ENCODE measurements around the gene XPO6. TPM values are rescaled to one million over a fixed set of nuclear protein-coding genes. Genes with fewer than 3 reads are reported as not detected.

XPO6 gene
- total RNA-seq, 1 donor: 211 TPM

- Histone ChIP-seq H3K9me3 (ENCODE audit: low read depth, low read length) (no peaks in the 10 kb centered on the region), H3K27me3 (ENCODE audit: insufficient read depth, low read length) (no peaks in the 10 kb centered on the region), H3K4me3 (ENCODE audit: low read length) (no peak overlapping the region), H3K4me1 (ENCODE audit: insufficient read depth, low read length) (peaks cover 70% of the 10 kb centered on the region)
Observed at GRCh38 chr16:28182183-28182582, 29.6 kb downstream of the XPO6 start.

GRCh38 chr16:28181515-28181914, 30.2 kb downstream of the XPO6 start:
- no peaks in the 10 kb centered on the region for H3K27me3 ChIP-seq (ENCODE audit: insufficient read depth, low read length)
- H3K4me1 ChIP-seq (ENCODE audit: insufficient read depth, low read length): peaks cover 64% of the 10 kb centered on the region
- no peak overlapping the region for H3K4me3 ChIP-seq (ENCODE audit: low read length)
- H3K9me3 ChIP-seq (ENCODE audit: low read depth, low read length): no peaks in the 10 kb centered on the region

- H3K27me3 ChIP-seq (ENCODE audit: insufficient read depth, low read length): no peaks in the 10 kb centered on the region
- peak overlapping the region; percentile 10 for H3K4me3 ChIP-seq (ENCODE audit: low read length)
- peaks cover 57% of the 10 kb centered on the region for H3K4me1 ChIP-seq (ENCODE audit: insufficient read depth, low read length)
Observed at GRCh38 chr16:28180655-28181460, 30.9 kb downstream of the XPO6 start.

GRCh38 chr16:28179354-28179753, 32.4 kb downstream of the XPO6 start:
- Histone ChIP-seq H3K27me3 (ENCODE audit: insufficient read depth, low read length) (no peaks in the 10 kb centered on the region), H3K4me1 (ENCODE audit: insufficient read depth, low read length) (peaks cover 59% of the 10 kb centered on the region), H3K4me3 (ENCODE audit: low read length) (no peak overlapping the region), H3K9me3 (ENCODE audit: low read depth, low read length) (no peaks in the 10 kb centered on the region)

More at GRCh38 chr16:28180655-28181460, 30.9 kb downstream of the XPO6 start:
- no peaks in the 10 kb centered on the region for H3K9me3 ChIP-seq (ENCODE audit: low read depth, low read length)

- H3K4me3 ChIP-seq (ENCODE audit: low read length): no peak overlapping the region
- H3K27me3 ChIP-seq (ENCODE audit: insufficient read depth, low read length): no peaks in the 10 kb centered on the region
- H3K9me3 ChIP-seq (ENCODE audit: low read depth, low read length): no peaks in the 10 kb centered on the region
- H3K4me1 ChIP-seq (ENCODE audit: insufficient read depth, low read length): peaks cover 31% of the 10 kb centered on the region
Observed at GRCh38 chr16:28175715-28176114, 36.0 kb downstream of the XPO6 start.

- peaks cover 28% of the 10 kb centered on the region for H3K4me1 ChIP-seq (ENCODE audit: insufficient read depth, low read length)
- H3K27me3 ChIP-seq (ENCODE audit: insufficient read depth, low read length): no peaks in the 10 kb centered on the region
- no peak overlapping the region for H3K4me3 ChIP-seq (ENCODE audit: low read length)
Observed at GRCh38 chr16:28172336-28172735, 39.4 kb downstream of the XPO6 start.

GRCh38 chr16:28171816-28172215, 39.9 kb downstream of the XPO6 start:
- no peaks in the 10 kb centered on the region for H3K9me3 ChIP-seq (ENCODE audit: low read depth, low read length)
- peaks cover 33% of the 10 kb centered on the region for H3K4me1 ChIP-seq (ENCODE audit: insufficient read depth, low read length)
- no peaks in the 10 kb centered on the region for H3K27me3 ChIP-seq (ENCODE audit: insufficient read depth, low read length)
- no peak overlapping the region for H3K4me3 ChIP-seq (ENCODE audit: low read length)

More at GRCh38 chr16:28172336-28172735, 39.4 kb downstream of the XPO6 start:
- H3K9me3 ChIP-seq (ENCODE audit: low read depth, low read length): no peaks in the 10 kb centered on the region

GRCh38 chr16:28168991-28169554, 42.7 kb downstream of the XPO6 start:
- Histone ChIP-seq H3K4me3 (ENCODE audit: low read length) (no peak overlapping the region), H3K4me1 (ENCODE audit: insufficient read depth, low read length) (peaks cover 53% of the 10 kb centered on the region), H3K27me3 (ENCODE audit: insufficient read depth, low read length) (no peaks in the 10 kb centered on the region), H3K9me3 (ENCODE audit: low read depth, low read length) (no peaks in the 10 kb centered on the region)

- Histone ChIP-seq H3K9me3 (ENCODE audit: low read depth, low read length) (no peaks in the 10 kb centered on the region), H3K4me1 (ENCODE audit: insufficient read depth, low read length) (peaks cover 67% of the 10 kb centered on the region), H3K27me3 (ENCODE audit: insufficient read depth, low read length) (no peaks in the 10 kb centered on the region), H3K4me3 (ENCODE audit: low read length) (no peak overlapping the region)
Observed at GRCh38 chr16:28167730-28168129, 44.0 kb downstream of the XPO6 start.

GRCh38 chr16:28167221-28167620, 44.5 kb downstream of the XPO6 start:
- no peaks in the 10 kb centered on the region for H3K9me3 ChIP-seq (ENCODE audit: low read depth, low read length)
- H3K4me3 ChIP-seq (ENCODE audit: low read length): no peak overlapping the region
- peaks cover 72% of the 10 kb centered on the region for H3K4me1 ChIP-seq (ENCODE audit: insufficient read depth, low read length)
- H3K27me3 ChIP-seq (ENCODE audit: insufficient read depth, low read length): no peaks in the 10 kb centered on the region

GRCh38 chr16:28166394-28167208, 45.2 kb downstream of the XPO6 start:
- no peaks in the 10 kb centered on the region for H3K27me3 ChIP-seq (ENCODE audit: insufficient read depth, low read length)
- peaks cover 78% of the 10 kb centered on the region for H3K4me1 ChIP-seq (ENCODE audit: insufficient read depth, low read length)
- no peaks in the 10 kb centered on the region for H3K9me3 ChIP-seq (ENCODE audit: low read depth, low read length)
- H3K4me3 ChIP-seq (ENCODE audit: low read length): no peak overlapping the region

- H3K4me1 ChIP-seq (ENCODE audit: insufficient read depth, low read length): peaks cover 86% of the 10 kb centered on the region
- H3K27me3 ChIP-seq (ENCODE audit: insufficient read depth, low read length): no peaks in the 10 kb centered on the region
- no peak overlapping the region for H3K4me3 ChIP-seq (ENCODE audit: low read length)
- no peaks in the 10 kb centered on the region for H3K9me3 ChIP-seq (ENCODE audit: low read depth, low read length)
Observed at GRCh38 chr16:28165598-28165997, 46.2 kb downstream of the XPO6 start.

GRCh38 chr16:28164140-28164539, 47.6 kb downstream of the XPO6 start:
- no peak overlapping the region for H3K4me3 ChIP-seq (ENCODE audit: low read length)
- peaks cover 84% of the 10 kb centered on the region for H3K4me1 ChIP-seq (ENCODE audit: insufficient read depth, low read length)
- no peaks in the 10 kb centered on the region for H3K27me3 ChIP-seq (ENCODE audit: insufficient read depth, low read length)
- H3K9me3 ChIP-seq (ENCODE audit: low read depth, low read length): no peaks in the 10 kb centered on the region

- H3K27me3 ChIP-seq (ENCODE audit: insufficient read depth, low read length): no peaks in the 10 kb centered on the region
- H3K4me1 ChIP-seq (ENCODE audit: insufficient read depth, low read length): peaks cover 84% of the 10 kb centered on the region
- H3K9me3 ChIP-seq (ENCODE audit: low read depth, low read length): no peaks in the 10 kb centered on the region
- no peak overlapping the region for H3K4me3 ChIP-seq (ENCODE audit: low read length)
Observed at GRCh38 chr16:28163699-28164098, 48.1 kb downstream of the XPO6 start.

- H3K4me3 ChIP-seq (ENCODE audit: low read length): no peak overlapping the region
- no peaks in the 10 kb centered on the region for H3K9me3 ChIP-seq (ENCODE audit: low read depth, low read length)
- H3K4me1 ChIP-seq (ENCODE audit: insufficient read depth, low read length): peaks cover 88% of the 10 kb centered on the region
- H3K27me3 ChIP-seq (ENCODE audit: insufficient read depth, low read length): no peaks in the 10 kb centered on the region
Observed at GRCh38 chr16:28162326-28162877, 49.4 kb downstream of the XPO6 start.

Data from mononuclear cell (primary cell).